Osteoblast (primary cell): Measurements from ENCODE around the gene CHD9NB. TPM values are rescaled to one million over a fixed set of nuclear protein-coding genes. Genes with fewer than 3 reads are reported as not detected.

Experiments
- DNase-seq: peaks from one replicate; pipeline ENCODE4 v3.0.0; 2011; ENCODE audit warnings: low spot score, mixed read lengths; ENCODE audit not compliant: insufficient read length; ENCODE audit errors: missing footprints
- H2AFZ ChIP-seq: 2 replicates; pipeline ENCODE4 v1.6.0; 2011; ENCODE audit warnings: mild to moderate bottlenecking, low read length
- H3K27ac ChIP-seq: 2 replicates; pipeline ENCODE4 v1.5.1; 2011; ENCODE audit warnings: mild to moderate bottlenecking, low read depth, low read length, moderate library complexity
- H3K27me3 ChIP-seq: 2 replicates; pipeline ENCODE4 v1.6.0; 2012; ENCODE audit warnings: mild to moderate bottlenecking, control low read depth, inconsistent platforms, low read length, moderate library complexity; ENCODE audit not compliant: insufficient read depth
- H3K36me3 ChIP-seq: 2 replicates; pipeline ENCODE4 v1.5.1; 2011; ENCODE audit warnings: mild to moderate bottlenecking, low read length, control low read depth, moderate library complexity; ENCODE audit not compliant: insufficient read depth
- H3K4me1 ChIP-seq: 2 replicates; pipeline ENCODE4 v1.5.1; 2011; ENCODE audit warnings: mild to moderate bottlenecking, low read length, control low read depth, moderate library complexity; ENCODE audit not compliant: insufficient read depth
- H3K4me2 ChIP-seq: 2 replicates; pipeline ENCODE4 v1.6.0; 2011; ENCODE audit warnings: mild to moderate bottlenecking, low read length; ENCODE audit not compliant: insufficient read depth
- H3K4me3 ChIP-seq: fragments of 200-600 bp; sonication (generic); 3 replicates; pipeline ENCODE4 v1.5.1; 2012; ENCODE audit warnings: mild to moderate bottlenecking, low read length, inconsistent platforms; ENCODE audit not compliant: insufficient read depth
- H3K79me2 ChIP-seq: 2 replicates; pipeline ENCODE4 v1.6.0; 2012; ENCODE audit warnings: mild to moderate bottlenecking, low read length, control low read depth, inconsistent platforms; ENCODE audit not compliant: insufficient read depth
- H3K9me3 ChIP-seq: 2 replicates; pipeline ENCODE4 v1.5.1; 2011; ENCODE audit warnings: low read depth, low read length, control low read depth
- H4K20me1 ChIP-seq: 2 replicates; pipeline ENCODE4 v1.6.0; 2012; ENCODE audit warnings: mild to moderate bottlenecking, low read length, control low read depth; ENCODE audit not compliant: insufficient read depth
- CTCF ChIP-seq: IDR thresholded peaks from 2 replicates; pipeline ENCODE4 v1.5.1; 2011; ENCODE audit warnings: mild to moderate bottlenecking, low read depth, low read length, moderate library complexity; ENCODE audit errors: extremely low read depth
- total RNA-seq: library from RNA; depleted of rRNA; stranded (reverse); fragments of >200 nt; gene quantifications from 2 replicates; pipeline ENCODE4 v1.2.3, GENCODE V29; 2012

CHD9NB gene
- total RNA-seq, 1 donor, result 1.1 TPM

GRCh38 chr16:53090591-53091411 lies 38.1 kb upstream of the CHD9NB start:
- Histone ChIP-seq H3K27ac (peak overlapping the region; percentile 95), H3K27me3 (no peaks in the 10 kb centered on the region), H2AFZ (peak overlapping the region; percentile 34), H3K79me2 (peaks cover 21% of the 10 kb centered on the region), H3K4me2 (peak overlapping the region; percentile 84), H3K36me3 (no peaks in the 10 kb centered on the region), H3K4me1 (peaks cover 37% of the 10 kb centered on the region), H3K4me3 (peak overlapping the region; percentile 51), H3K9me3 (no peaks in the 10 kb centered on the region), H4K20me1 (peaks cover 6% of the 10 kb centered on the region)
- peak; percentile 80 for DNase-seq
- TF ChIP-seq CTCF, result no peak

- no peak for TF ChIP-seq CTCF
- Histone ChIP-seq H3K4me2 (peak overlapping the region; percentile 84), H3K36me3 (no peaks in the 10 kb centered on the region), H3K27ac (peak overlapping the region; percentile 95), H3K79me2 (peaks cover 21% of the 10 kb centered on the region), H3K27me3 (no peaks in the 10 kb centered on the region), H3K4me3 (peak overlapping the region; percentile 42), H3K4me1 (peaks cover 37% of the 10 kb centered on the region), H4K20me1 (peaks cover 6% of the 10 kb centered on the region), H3K9me3 (no peaks in the 10 kb centered on the region), H2AFZ (peak overlapping the region; percentile 34)
- DNase-seq, result no peak
These were observed 37.5 kb upstream of the CHD9NB start for GRCh38 chr16:53090286-53090590.

- H3K36me3 ChIP-seq, result no peaks in the 10 kb centered on the region
- peak overlapping the region; percentile 95 for H3K27ac ChIP-seq
- peaks cover 6% of the 10 kb centered on the region for H4K20me1 ChIP-seq
- TF ChIP-seq CTCF, result no peak
- no peaks in the 10 kb centered on the region for H3K27me3 ChIP-seq
- peaks cover 37% of the 10 kb centered on the region for H3K4me1 ChIP-seq
- H2AFZ ChIP-seq, result peak overlapping the region; percentile 34
- H3K4me2 ChIP-seq, result peak overlapping the region; percentile 84
- DNase-seq, result no peak
- H3K9me3 ChIP-seq, result no peaks in the 10 kb centered on the region
- peaks cover 21% of the 10 kb centered on the region for H3K79me2 ChIP-seq
- peak overlapping the region; percentile 42 for H3K4me3 ChIP-seq
These were observed 37.0 kb upstream of the CHD9NB start for GRCh38 chr16:53089434-53090285.

GRCh38 chr16:53087101-53087500 lies 34.4 kb upstream of the CHD9NB start:
- TF ChIP-seq CTCF, result no peak
- Histone ChIP-seq H2AFZ (no peak overlapping the region), H4K20me1 (peaks cover 9% of the 10 kb centered on the region), H3K4me2 (no peak overlapping the region), H3K36me3 (no peaks in the 10 kb centered on the region), H3K4me3 (no peak overlapping the region), H3K9me3 (no peaks in the 10 kb centered on the region), H3K27me3 (no peaks in the 10 kb centered on the region), H3K4me1 (peaks cover 32% of the 10 kb centered on the region), H3K27ac (peak overlapping the region; percentile 17), H3K79me2 (peaks cover 18% of the 10 kb centered on the region)
- no peak for DNase-seq
